HepG2 (cell line): ENCODE data around the gene CSRP3.

Experiments used
- CTCF ChIP-seq: sonication (generic); formaldehyde crosslinking; IDR thresholded peaks from 2 replicates; pipeline ENCODE4 v1.5.0; 2020; ENCODE audit warnings: mild to moderate bottlenecking, missing genetic modification reagents, moderate library complexity
- ESRRA ChIP-seq: sonication (generic); formaldehyde crosslinking; IDR thresholded peaks from 2 replicates; pipeline ENCODE4 v1.5.1; 2020; ENCODE audit warnings: mild to moderate bottlenecking, low read depth, missing genetic modification reagents
- HOXA7 ChIP-seq: sonication (generic); formaldehyde crosslinking; IDR thresholded peaks from 2 replicates; pipeline ENCODE4 v1.8.1; 2022; ENCODE audit warnings: mild to moderate bottlenecking, missing genetic modification reagents, moderate library complexity
- PITX1 ChIP-seq: sonication (generic); formaldehyde crosslinking; IDR thresholded peaks from 2 replicates; pipeline ENCODE4 v1.5.1; 2020; ENCODE audit warnings: mild to moderate bottlenecking, missing genetic modification reagents
- PREB ChIP-seq: sonication (generic); formaldehyde crosslinking; IDR thresholded peaks from 2 replicates; pipeline ENCODE4 v1.4.0; 2020; ENCODE audit warnings: missing genetic modification reagents
- RAD51 ChIP-seq: fragments of 450-650 bp; IDR thresholded peaks from 2 replicates; pipeline ENCODE4 v1.6.1; 2016; ENCODE audit warnings: borderline replicate concordance
- SKIL ChIP-seq: sonication (generic); formaldehyde crosslinking; IDR thresholded peaks from 2 replicates; pipeline ENCODE4 v1.8.0; 2022; ENCODE audit warnings: missing genetic modification reagents, mild to moderate bottlenecking, moderate library complexity, borderline replicate concordance
- SMAD1 ChIP-seq: sonication (generic); formaldehyde crosslinking; IDR thresholded peaks from 2 replicates; pipeline ENCODE4 v1.4.0; 2020; ENCODE audit warnings: missing genetic modification reagents, low read depth, mild to moderate bottlenecking, borderline replicate concordance
- SOX13 ChIP-seq, 3 experiments: fragments of 450-650 bp in 1 of 3; sonication (generic) in 1 of 3; formaldehyde crosslinking in 1 of 3; IDR thresholded peaks in 2 of 3; conservative IDR thresholded peaks in 1 of 3; 2 replicates each; pipeline versions ENCODE4 v1.5.0 to v1.6.1; 2016 to 2020; ENCODE audit warnings: antibody characterized with exemption in 1 of 3, mild to moderate bottlenecking in 1 of 3, missing compliant biosample characterization in 1 of 3, missing genetic modification reagents in 1 of 3, moderate library complexity in 1 of 3
- STAT5B ChIP-seq: sonication (generic); formaldehyde crosslinking; IDR thresholded peaks from 2 replicates; pipeline ENCODE4 v1.4.0; 2020; ENCODE audit warnings: missing genetic modification reagents
- ZBTB7B ChIP-seq: sonication (generic); formaldehyde crosslinking; IDR thresholded peaks from 2 replicates; pipeline ENCODE4 v1.4.0; 2020; ENCODE audit warnings: missing genetic modification reagents
- ZC3H4 ChIP-seq: sonication (generic); formaldehyde crosslinking; IDR thresholded peaks from 2 replicates; pipeline ENCODE4 v1.4.0; 2020; ENCODE audit warnings: missing genetic modification reagents, borderline replicate concordance
- ZNF629 ChIP-seq: sonication (generic); formaldehyde crosslinking; conservative IDR thresholded peaks from 2 replicates; pipeline ENCODE4 v1.5.0; 2020; ENCODE audit warnings: missing genetic modification reagents

GRCh38 chr11:19246816-19247215 is 45.0 kb upstream of the CSRP3 start:
- TF ChIP-seq ZNF629 (CRISPR knock-in tag): no peak
- TF ChIP-seq SKIL: no peak
- no peak for TF ChIP-seq HOXA7
- TF ChIP-seq SMAD1 (CRISPR knock-in tag): no peak
- TF ChIP-seq SOX13 (IDR thresholded peaks at IDR 0.05): no peak
- no peak for TF ChIP-seq SOX13 (CRISPR knock-in tag; conservative IDR thresholded peaks at IDR 0.05 in 1 of 2, IDR thresholded peaks at IDR 0.05 in 1 of 2)
- TF ChIP-seq RAD51: no peak
- TF ChIP-seq PREB (CRISPR knock-in tag): no peak
- TF ChIP-seq CTCF: no peak
- no peak for TF ChIP-seq ESRRA
- no peak for TF ChIP-seq ZBTB7B
- no peak for TF ChIP-seq PITX1 (CRISPR knock-in tag)
- no peak for TF ChIP-seq STAT5B (CRISPR knock-in tag)
- no peak for TF ChIP-seq ZC3H4 (CRISPR knock-in tag)
